Nephron progenitor cell (in vitro differentiated cells): ENCODE measurements around the gene SEPTIN11.

Experiments used
- DNase-seq: peaks from one replicate; pipeline ENCODE4 v3.0.0; 2021
- H3K27ac Mint-ChIP-seq: 2 replicates; pipeline ENCODE4 v1.8.0; 2021; ENCODE audit warnings: mild to moderate bottlenecking, moderate library complexity, mixed read lengths
- H3K27me3 Mint-ChIP-seq: 2 replicates; pipeline ENCODE4 v1.8.0; 2021; ENCODE audit warnings: mild to moderate bottlenecking, low read depth, mixed read lengths; ENCODE audit not compliant: poor library complexity
- H3K36me3 Mint-ChIP-seq: 2 replicates; pipeline ENCODE4 v1.8.0; 2021; ENCODE audit warnings: low read depth, mixed read lengths
- H3K4me1 Mint-ChIP-seq: 2 replicates; pipeline ENCODE4 v1.8.0; 2021; ENCODE audit warnings: mixed read lengths
- H3K4me3 Mint-ChIP-seq: 2 replicates; pipeline ENCODE4 v1.8.0; 2021; ENCODE audit warnings: mild to moderate bottlenecking, moderate library complexity, mixed read lengths
- H3K9me3 Mint-ChIP-seq: 2 replicates; pipeline ENCODE4 v1.8.0; 2021; ENCODE audit warnings: mild to moderate bottlenecking, moderate library complexity, mixed read lengths
- TF ChIP-seq, protein P1 (sequence below): fragments of 200-600 bp; sonication (generic); IDR thresholded peaks from 2 replicates; pipeline ENCODE4 v1.5.0; 2021; ENCODE audit warnings: antibody characterized with exemption

Gene SEPTIN11

GRCh38 chr4:76965866-76966579 is 16.5 kb downstream of the SEPTIN11 start:
- no peak for DNase-seq
- no peaks in the 10 kb centered on the region for H3K27me3 Mint-ChIP-seq
- peaks cover 38% of the 10 kb centered on the region for H3K9me3 Mint-ChIP-seq
- TF ChIP-seq, protein P1, sequence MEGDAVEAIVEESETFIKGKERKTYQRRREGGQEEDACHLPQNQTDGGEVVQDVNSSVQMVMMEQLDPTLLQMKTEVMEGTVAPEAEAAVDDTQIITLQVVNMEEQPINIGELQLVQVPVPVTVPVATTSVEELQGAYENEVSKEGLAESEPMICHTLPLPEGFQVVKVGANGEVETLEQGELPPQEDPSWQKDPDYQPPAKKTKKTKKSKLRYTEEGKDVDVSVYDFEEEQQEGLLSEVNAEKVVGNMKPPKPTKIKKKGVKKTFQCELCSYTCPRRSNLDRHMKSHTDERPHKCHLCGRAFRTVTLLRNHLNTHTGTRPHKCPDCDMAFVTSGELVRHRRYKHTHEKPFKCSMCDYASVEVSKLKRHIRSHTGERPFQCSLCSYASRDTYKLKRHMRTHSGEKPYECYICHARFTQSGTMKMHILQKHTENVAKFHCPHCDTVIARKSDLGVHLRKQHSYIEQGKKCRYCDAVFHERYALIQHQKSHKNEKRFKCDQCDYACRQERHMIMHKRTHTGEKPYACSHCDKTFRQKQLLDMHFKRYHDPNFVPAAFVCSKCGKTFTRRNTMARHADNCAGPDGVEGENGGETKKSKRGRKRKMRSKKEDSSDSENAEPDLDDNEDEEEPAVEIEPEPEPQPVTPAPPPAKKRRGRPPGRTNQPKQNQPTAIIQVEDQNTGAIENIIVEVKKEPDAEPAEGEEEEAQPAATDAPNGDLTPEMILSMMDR = no peak
- no peak overlapping the region for H3K27ac Mint-ChIP-seq
- peaks cover 39% of the 10 kb centered on the region for H3K4me1 Mint-ChIP-seq
- no peak overlapping the region for H3K4me3 Mint-ChIP-seq
- peaks cover 82% of the 10 kb centered on the region for H3K36me3 Mint-ChIP-seq

DNA sequence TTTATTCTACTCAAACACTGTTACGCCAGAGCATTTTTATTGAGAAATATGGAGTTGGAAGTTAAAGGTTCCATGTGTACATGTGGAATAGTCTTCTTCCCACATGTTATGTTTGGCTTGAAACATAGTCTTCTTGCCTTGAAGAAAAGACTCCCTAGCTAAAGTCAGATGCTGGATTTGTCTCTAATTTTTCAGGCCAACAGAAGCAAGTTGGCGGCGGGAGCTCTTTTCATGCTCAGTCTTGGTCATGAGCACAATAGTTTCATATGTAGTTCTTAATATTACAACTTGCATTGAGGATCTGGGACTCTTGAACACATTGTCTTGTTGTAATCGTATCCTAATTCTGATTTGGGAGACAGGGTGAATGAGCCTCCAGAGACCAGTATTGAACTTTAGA is 19.4 kb downstream of the SEPTIN11 start:
- H3K4me3 Mint-ChIP-seq = no peak overlapping the region
- DNase-seq = no peak
- H3K27me3 Mint-ChIP-seq = no peaks in the 10 kb centered on the region
- H3K36me3 Mint-ChIP-seq = peaks cover 73% of the 10 kb centered on the region
- H3K27ac Mint-ChIP-seq = peak overlapping the region; percentile 93
- TF ChIP-seq, protein P1 = no peak
- peaks cover 61% of the 10 kb centered on the region for H3K4me1 Mint-ChIP-seq
- H3K9me3 Mint-ChIP-seq = peaks cover 28% of the 10 kb centered on the region

DNA sequence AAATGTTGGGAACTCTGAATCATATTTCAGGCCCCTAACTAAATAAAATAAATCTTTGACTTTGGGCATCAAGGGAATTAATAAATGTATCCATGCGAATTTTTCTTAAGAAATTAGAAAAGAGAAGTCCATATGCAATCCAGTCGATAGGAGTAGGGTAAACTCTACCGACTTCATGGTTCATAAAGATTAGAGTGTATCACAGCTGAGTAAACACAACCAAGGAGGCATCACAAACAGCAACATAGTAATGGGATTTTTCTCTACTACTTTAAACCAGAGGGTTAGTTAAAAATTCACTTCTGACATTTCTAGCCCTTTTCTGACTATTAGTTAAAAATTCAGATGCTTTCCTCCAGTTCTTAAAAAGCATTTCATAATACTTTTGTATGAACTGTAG is 19.9 kb downstream of the SEPTIN11 start:
- no peak for DNase-seq
- H3K4me1 Mint-ChIP-seq = peaks cover 67% of the 10 kb centered on the region
- peak overlapping the region; percentile 72 for H3K27ac Mint-ChIP-seq
- H3K27me3 Mint-ChIP-seq = no peaks in the 10 kb centered on the region
- H3K9me3 Mint-ChIP-seq = peaks cover 26% of the 10 kb centered on the region
- peaks cover 73% of the 10 kb centered on the region for H3K36me3 Mint-ChIP-seq
- TF ChIP-seq, protein P1 = no peak
- H3K4me3 Mint-ChIP-seq = peak overlapping the region; percentile 33

DNA sequence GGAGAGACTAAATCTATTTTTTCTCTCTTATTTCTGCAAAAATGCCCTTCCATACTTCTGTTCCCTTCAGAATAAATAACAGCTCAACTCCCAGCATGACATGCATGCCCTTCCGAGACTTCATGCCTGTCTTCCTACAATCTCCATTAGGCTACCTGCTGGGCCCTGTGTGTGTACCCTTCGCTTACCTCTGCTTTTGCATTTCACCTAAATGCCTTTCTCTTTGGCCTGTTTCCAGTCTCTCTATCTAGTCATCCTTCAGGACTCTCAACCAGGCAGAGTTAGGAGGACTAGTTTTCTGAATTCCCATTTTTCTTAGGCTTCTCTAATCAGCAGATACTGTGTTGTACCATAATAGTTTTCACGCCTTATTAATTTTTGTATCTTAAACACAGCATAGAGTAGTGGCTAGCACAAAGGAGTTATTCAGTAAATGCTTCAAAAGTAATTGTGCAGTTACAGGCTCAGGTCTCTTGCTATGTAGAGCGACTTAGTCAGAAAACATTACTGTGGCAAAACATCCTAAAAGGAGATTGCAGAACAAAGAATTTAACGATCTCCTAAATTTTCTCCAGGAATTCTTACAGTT is 20.5 kb downstream of the SEPTIN11 start:
- no peak for DNase-seq
- peak overlapping the region; percentile 19 for H3K4me3 Mint-ChIP-seq
- peaks cover 68% of the 10 kb centered on the region for H3K4me1 Mint-ChIP-seq
- H3K9me3 Mint-ChIP-seq = peaks cover 25% of the 10 kb centered on the region
- TF ChIP-seq, protein P1 = no peak
- H3K27ac Mint-ChIP-seq = peak overlapping the region; percentile 93
- H3K27me3 Mint-ChIP-seq = no peaks in the 10 kb centered on the region
- peaks cover 73% of the 10 kb centered on the region for H3K36me3 Mint-ChIP-seq

GRCh38 chr4:76972306-76972705 is 22.8 kb downstream of the SEPTIN11 start:
- TF ChIP-seq, protein P1 = no peak
- Mint-ChIP-seq H3K9me3 (peaks cover 19% of the 10 kb centered on the region), H3K27me3 (no peaks in the 10 kb centered on the region), H3K4me3 (peak overlapping the region; percentile 30), H3K4me1 (peaks cover 83% of the 10 kb centered on the region), H3K36me3 (peaks cover 76% of the 10 kb centered on the region), H3K27ac (peak overlapping the region; percentile 91)
- DNase-seq = no peak

DNA sequence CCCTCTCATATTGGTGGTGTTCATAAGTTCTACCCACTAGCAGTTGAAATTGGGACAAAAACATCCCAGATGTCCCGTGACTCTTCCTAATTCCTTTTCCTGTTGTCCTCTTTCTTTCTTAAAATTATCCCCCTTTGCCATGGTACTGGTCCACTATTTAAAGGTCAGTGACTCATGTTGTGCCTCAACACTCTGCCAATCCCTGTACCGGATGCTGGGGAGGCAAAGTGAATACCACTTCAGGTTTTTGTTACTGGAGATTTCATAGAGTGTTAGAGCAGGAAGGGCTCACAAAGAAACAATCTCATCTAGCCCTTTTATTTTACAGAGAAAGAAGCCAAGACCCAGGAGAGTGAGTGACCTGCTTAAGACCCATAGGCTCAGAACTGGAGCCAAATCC is 24.6 kb downstream of the SEPTIN11 start:
- DNase-seq = no peak
- no peak overlapping the region for H3K4me3 Mint-ChIP-seq
- H3K27me3 Mint-ChIP-seq = no peaks in the 10 kb centered on the region
- peaks cover 14% of the 10 kb centered on the region for H3K9me3 Mint-ChIP-seq
- TF ChIP-seq, protein P1 = no peak
- H3K27ac Mint-ChIP-seq = no peak overlapping the region
- H3K4me1 Mint-ChIP-seq = peaks cover 82% of the 10 kb centered on the region
- H3K36me3 Mint-ChIP-seq = peaks cover 69% of the 10 kb centered on the region
